Endothelial cell of hepatic sinusoid (primary cell): ENCODE measurements around the gene PSPN.
"Not testable (repeated sequence)": the region's sequence is repeated elsewhere in the genome, so short reads cannot be mapped to it uniquely, and the experiment has no call there.

Experiments
- in situ Hi-C: cut with HindIII; loops from 2 replicates; pipeline ENCODE4 v1.10.0; 2017; ENCODE audit warnings: low sequenced_read_pairs

PSPN gene

DNA sequence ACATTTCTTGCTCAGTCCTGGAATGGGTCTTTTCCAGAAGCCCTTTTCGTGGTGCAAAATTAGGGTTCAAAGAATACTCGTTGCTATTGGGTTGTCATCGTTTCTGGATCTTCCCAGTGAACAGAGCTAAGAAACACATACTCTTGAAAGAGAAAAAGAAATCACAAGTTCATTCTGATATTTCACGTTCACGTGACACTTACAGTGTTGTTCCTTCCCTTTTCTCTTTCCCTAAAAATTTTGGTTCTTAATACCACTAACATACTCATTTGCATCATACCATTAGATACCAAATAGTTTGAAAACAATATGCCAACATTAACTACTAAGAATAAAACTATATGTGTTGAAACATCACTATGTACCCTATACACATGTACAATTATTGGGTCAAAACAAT, 30.7 kb upstream of the PSPN start:
- in situ Hi-C loops: no loop called here

DNA sequence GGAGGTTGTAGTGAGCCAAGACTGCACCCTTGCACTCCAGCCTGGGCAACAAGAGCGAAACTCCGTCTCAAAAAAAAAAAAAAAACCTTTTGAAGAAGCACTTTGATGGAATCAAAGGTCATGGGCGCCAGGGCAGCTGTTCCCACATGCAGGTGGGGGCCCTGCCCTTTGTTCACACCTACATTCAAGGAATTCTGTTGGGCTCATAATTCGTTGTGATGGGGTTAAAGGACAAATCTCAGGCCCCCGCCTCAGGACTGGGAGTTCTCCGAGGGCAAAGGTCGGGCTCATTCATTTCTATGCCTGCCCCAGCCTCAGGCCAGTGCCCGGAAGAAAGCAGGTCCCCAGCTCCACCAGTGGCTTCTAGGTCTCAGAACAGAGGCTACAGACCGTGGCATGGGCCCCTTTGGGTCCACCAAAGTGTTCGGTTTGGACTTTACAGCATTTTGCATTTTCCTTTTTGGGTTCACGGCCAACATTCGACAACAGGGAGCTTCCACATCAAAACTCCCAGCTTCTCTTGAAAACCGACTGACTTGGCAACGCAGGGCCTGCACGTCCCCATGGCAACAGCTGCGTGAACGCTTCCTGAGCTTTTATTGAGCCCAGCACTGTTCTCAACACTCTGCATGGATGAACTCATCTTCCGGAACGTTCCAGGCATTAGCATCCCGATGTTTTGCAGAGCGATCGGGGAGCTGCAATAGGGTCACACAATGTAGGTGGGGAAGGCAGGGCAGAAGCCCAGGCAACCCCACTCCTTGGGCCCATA, 27.3 kb upstream of the PSPN start:
- in situ Hi-C loops: no loop called here

DNA sequence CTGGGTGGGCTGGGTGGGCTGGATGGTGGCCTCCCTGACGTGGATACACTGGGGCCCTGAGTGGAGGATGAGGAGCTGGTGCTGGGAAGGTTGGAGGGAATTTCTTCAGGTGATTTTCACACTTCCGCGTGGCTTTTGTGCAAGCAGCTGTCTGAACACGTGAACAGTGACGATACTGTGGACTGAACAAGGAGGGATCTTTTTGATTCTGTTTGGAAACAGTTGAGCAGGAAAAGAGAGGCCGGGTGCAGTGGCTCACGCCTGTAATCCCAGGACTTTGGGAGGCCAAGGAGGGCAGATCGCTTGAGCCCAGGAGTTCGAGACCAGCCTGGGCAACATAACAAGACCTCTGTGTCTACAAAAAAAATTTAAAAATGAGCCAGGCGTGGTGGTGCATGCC, 26.3 kb upstream of the PSPN start:
- in situ Hi-C loops: no loop called here

DNA sequence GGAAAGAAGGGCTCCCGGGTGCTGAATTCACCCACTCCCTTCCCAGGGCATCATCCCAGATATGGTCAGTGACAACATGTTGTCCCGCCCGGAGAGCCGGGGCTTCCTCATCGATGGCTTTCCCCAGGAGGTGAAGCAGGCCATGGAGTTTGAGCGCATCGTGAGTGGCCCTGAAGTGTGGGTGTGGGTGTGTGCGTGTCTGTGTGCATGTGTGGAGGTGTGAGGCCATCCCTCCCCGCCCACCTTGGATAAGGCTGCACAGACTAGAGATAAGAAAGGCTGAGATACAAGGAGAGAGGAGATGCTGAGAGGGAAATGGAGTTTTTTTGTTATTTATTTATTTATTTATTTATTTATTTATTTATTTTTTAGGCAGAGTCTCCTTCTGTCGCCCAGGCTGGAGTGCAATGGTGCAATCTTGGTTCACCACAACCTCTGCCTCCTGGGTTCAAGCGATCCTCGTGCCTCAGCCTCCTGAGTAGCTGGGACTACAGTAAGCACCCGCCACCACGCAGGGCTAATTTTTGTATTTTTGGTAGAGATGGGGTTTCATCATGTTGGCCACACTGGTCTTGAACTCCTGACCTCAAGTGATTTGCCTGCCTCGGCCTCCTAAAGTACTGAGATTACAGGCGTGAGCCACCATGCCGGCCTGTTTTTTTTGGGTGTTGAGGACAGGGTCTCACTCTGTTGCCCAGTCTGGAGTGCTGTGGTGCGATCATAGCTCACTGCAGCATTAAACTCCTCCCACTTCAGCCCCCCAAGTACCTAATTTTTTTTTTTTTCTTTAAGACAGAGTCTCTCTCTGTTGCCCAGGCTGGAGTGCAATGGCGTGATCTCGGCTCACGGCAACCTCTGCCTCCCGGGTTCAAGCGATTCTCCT, 24.6 kb upstream of the PSPN start:
- in situ Hi-C loops: not testable (repeated sequence)

DNA sequence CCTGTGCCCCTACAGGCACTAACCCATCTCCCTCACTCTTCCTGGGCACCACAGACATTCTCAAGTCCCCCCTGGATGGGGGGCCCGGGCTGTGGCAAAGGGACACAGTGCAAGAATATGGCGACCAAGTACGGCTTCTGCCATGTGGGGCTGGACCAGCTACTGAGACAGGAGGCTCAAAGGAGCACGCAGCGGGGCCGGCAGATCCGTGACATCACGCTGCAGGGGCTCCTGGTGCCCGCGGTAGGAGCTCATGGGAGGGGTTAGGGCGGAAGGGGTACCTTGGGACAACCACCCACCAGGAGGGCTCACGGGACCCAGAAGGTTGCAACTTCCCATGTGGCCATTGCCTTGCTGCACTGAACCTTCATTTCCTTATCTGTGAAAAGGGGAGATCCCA, 20.6 kb upstream of the PSPN start:
- in situ Hi-C loops: no loop called here

DNA sequence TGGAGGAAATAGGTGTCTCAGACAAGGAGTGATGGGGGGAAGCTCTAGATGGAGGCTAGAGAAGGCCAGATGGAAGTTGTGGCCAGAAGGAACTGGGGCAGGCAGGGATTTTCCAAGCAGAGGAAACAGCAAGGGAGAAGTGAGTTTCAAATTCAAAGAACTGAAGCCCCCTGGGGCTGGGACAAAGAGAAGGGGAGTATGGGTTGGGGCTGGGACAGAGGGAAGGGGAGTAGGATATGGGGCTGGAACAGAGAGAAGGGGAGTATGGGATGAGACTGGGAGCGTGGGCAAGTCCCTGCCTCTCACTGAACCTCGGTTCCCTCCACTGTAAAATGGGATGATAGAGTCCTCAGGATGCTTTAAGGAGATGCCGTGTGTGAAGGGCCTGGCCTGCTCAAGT, 19.1 kb upstream of the PSPN start:
- in situ Hi-C loops: no loop called here

DNA sequence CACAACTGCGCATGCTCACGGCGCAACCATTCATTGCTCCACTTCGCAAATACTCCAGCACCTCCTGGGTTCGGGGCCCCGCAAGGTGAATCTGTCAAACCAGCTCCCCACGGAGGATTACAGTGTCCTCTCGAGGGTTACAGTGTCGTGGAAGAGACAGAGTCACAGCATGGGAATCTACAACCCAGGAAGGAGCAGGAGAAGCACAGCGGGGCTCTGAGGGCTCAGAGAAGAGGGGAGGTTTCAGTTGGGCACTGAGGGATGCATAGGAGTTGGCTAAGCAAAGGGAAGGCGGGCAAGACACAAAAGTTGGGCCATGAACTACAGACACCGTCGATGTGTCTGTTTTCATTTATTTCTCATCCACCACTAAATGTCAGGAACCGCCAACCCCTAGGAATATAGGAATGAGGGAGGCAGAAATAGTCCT, 18.3 kb upstream of the PSPN start:
- in situ Hi-C loops: no loop called here

DNA sequence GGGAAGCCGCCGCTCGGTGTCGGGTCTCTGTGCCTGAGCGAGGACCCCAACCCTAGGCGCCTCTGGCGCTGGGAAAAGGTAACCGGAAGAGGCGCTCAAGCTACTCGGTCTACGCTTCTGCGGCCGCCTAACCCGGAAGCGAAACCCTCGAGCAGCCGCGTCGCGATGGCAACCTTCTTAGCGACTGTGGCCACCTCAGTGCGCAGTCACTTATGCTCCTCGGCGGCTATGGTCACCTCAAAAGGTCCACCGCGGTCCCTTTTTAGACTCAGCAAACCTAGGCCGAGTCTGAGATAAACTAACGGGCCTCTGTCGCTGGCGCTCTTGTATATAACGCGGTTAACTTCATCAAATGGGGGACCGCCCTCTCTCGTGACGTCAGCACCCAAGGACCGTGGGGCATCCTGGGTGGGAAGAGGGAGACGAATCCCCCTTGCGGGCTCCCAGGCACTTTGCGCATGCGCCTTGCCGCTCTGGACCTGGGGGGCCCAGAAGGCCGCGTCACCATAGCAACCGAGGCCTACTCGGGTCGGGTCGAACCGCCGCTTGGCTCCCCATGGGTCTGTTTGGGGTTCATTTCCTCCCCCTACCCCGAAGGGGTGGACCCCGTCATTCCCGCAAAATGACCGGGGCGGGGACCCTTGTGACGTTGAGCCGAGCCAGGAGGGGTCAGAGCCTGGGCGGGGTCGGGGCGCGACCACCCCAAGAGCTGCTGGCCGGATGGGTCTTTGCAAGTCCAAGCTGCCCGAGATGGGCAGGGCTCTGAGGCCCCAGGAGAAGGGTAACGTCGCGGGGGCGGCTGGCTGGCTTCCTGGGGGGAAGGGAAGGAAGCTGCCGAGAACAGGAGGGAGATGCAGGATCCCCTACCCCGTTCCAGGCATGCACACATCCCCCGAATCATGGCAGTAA, 17.6 kb upstream of the PSPN start, which contains the start of gene GTF2F1:
Gene GTF2F1 (minus strand): TSS at position 91 of the 909 bp plus-strand sequence. CDS start 169 bp downstream, outside the sequence.
- in situ Hi-C loops: no loop called here

DNA sequence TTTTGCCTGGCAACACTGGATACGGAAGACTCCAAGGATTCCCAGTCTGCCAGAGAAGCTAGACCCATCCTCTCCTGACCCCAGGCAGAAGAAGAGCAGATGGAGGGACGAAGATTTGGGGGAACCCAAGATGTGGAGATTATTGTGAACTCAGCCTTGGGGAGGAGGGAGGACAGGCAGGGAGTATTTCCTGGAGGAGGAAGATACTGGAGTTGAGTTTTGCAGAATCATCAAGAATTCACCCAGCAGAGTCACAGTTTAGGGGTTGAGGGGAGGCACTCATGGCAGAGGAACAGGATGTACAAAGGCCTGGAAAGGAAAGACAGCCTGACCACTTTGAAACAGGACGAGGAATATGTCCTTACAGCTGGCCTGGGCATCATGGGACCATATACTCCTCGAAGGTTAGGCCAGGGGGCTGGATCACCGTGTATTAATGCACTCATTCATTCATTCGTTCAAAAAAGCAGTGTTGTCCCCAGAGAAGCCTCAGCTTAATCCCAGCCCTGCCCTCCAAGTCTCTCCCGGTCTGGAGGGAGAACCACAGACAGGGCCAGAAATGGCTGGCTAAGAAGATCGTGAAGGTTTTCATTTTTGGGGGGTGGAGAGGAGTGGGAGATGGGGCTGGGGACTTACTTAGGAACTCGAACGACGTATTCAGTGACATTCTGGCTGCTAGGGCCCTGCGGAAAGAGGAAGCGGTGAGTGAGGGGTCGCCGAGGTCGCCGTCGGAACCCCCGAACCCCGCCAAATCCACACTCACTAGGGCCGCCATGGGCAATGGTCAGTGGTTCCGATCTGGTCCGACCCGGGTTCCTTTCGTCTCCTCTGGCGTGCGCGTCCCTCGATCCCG, 16.7 kb upstream of the PSPN start:
- in situ Hi-C loops: no loop called here

DNA sequence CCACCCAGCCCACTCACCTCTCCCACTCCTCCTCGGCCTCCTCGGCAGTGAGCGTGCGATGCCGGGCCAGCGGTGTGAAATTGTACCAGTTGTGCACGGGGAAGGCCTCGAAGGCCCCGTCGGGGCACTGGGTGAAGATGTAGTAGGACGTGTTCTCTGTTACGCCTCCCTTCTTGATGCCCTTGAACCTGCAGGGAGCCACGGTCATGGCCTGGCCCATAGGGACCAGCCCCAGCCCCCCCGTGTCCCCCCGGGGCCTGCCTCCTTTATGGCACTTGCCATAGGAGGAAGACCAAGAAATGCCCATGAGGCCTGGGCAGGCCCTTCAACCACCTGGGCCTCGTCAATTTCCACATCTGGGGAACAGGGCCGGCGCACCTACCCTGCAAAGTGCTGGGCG, 11.6 kb upstream of the PSPN start:
- in situ Hi-C loops: no loop called here

DNA sequence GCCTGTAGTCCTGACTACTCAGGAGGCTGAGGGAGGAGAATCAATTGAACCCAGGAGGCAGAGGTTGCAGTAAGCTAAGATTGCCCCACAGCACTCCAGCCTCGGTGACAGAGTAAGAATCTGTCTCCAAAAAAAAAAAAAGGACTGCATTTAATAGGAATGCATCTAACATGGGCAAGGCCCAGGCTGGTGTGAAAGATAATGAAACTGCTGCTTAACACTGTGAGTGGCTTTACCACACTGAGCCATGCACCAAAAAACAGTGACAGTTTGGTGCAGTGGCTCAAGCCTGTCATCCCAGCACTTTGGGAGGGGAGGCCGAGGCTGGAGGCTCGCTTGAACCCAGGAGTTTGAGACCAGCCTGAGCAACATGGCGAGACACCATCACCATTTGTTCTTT, 8.6 kb upstream of the PSPN start:
- in situ Hi-C loops: no loop called here

DNA sequence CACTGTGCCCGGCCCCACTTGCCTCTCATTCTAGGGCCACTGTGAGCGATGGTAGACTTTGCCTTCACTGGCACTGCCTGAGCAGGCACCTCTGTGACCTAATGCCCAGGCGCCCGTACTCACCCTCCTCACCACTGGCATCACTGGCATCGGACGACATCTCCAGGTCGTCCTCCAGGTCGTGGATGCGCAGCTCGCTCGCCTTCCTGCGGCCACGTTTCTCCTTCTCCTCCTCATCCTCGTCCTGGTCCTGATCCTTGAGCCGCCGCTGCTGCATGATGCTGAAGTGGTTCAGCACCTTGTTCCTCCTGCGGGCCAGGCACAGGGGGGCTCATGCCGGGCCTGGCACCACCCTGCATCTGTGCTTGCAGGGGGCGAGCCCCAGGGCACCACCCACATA, 7.5 kb upstream of the PSPN start:
- in situ Hi-C loops: no loop called here

DNA sequence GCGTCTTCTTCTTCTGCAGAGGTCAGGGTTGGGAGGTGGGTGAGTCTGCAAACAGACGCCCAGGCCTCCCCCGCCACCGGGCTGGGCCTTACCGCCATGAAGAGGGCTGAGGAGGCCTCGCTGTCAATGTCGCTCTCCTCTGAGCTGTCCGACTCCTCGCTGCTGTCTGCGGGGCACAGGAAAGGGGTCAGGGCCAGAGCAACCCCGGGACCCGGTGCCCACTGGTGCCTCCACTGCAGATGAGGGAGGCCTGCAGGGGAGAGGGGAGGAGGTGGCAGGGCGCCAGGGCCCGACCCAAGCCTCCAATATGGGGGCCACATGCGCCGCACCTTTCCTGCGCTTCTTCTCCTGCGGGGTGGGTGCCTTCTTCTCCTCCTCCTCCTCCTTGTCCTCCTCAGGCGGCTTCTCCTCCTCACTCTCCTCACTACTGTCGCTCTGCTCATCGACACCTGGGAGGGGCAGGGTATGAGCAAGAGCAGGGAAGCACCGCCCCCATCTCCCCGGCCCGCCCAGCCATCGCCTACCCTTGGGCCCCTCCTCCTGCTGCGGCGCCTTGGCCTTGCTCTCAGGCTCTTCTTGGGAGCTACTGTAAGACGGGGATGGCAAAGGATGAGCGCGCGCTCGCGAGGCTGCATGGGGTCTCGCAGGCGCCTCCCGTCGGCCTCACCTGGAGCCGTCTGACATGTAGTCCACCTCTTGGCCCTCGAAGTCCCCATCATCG, 5.5 kb upstream of the PSPN start:
- in situ Hi-C loops: no loop called here

DNA sequence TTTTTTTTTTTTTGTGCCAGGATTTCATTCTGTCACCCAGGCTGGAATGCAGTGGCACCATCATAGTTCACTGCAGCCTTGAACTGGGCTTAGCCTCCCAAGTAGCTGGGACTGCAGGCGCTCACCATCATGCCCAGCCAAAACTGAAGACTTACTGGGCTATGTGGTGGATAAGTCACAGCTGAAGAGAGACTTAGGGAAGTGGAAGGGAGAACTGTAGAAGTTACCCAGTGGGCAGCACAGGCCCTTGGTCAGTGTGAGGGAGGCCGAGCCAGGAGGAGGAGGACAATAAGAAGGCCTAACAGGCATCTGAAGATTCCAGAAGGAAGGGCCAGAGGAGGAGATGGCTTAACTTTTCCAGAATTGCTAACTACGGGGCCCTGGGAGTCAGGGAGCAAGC, 4.0 kb upstream of the PSPN start:
- in situ Hi-C loops: no loop called here

DNA sequence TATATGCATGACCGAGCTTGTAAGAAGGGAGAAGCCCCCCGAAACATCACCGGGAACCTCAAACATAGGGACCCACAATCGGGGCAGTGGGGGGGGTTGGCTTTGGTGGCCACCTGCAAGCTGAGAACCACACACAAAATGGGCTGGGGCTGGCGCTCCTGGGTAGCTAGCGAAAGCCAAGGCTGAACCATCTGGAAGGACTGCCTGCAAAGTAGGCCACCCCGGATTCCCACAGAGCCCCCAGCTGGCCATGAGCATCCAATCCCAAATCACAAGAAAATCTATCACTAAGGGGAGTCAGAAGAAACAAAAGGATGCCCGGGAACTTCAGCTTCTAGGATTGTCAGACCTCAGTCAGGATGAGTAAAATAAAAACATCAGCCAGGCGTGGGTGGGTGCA, 2.8 kb upstream of the PSPN start:
- in situ Hi-C loops: no loop called here

DNA sequence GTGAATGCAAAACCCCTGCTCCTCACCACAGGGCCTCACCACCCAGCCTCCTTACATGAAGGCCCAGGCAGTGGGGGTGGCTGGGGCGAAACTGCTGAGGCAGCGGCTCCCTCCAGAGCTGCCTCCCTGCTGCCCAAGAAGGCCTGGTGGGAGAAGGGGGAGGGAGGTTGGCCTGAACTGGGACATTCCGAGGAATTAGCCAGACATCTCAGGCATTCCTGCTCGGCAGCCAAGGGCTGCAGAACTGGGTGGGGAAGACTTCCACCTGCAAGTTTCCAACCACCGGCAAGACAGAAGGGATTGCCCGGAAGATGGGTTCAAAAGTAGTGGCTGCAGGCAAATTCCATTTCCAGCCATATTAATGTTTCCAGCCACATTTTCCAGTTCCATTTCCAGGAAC, 2.3 kb upstream of the PSPN start:
- in situ Hi-C loops: no loop called here

DNA sequence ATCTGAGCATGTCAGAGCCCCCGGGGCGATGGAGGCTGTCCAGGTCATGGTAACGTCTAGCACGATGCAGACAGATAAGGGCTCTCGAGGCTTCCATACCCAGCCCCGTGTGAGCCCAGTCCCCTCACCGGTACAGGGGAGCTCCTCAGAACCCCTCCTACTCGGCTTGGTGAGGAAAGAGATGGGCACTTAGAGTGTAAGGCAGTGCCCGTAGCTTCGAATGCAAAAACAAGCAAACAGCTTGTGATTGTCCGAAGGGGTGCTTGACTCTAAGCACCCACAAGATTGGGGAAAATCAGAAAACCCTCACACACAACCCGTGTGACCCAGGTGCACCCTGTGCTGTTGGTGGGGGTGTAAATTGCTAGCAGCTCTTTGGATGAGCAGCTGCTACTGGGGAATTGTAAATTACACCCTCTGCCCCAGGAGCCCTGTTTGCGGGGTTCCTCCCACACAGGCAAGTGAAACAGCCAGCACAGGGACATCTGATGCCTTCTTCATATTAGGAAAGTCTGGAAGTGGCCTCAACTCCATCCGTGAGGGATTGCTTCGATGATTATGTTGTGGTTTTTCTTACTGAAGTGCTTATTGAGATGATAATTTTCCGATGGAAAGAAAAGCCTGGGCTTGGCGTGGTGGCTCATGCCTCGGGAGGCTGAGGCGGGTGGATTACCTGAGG, 918 bp upstream of the PSPN start:
- in situ Hi-C loops: no loop called here

DNA sequence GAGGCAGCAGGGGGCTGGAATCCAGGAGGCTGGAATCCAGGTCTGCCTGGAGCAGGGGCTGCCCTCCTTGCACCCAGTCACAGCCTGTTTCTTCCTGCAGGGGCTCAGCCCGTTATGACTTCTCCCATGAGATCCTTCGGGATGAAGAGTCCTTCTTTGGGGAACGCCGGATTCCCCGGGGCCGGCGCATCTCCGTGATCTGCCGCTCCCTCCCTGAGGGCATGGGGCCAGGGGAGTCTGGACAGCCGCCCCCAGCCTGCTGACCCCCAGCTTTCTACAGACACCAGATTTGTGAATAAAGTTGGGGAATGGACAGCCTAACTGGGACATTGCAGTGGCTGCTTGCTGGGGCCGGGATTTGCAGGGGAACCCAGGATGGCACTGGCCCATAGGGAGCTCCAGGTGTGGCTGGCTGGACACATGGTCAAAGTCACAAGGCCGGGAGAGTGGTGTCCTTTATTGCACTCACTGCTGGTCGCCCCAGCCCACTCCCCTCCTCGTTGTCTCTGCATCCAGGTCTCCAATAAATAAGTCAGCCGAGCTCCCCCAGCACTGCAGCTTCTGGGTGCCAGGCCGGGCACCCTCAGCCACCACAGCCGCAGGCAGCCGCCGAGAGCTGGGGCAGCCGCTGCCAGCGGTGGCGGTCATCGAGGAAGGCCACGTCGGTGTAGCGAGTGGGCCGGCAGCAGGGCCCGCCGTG, 872 bp downstream of the PSPN start:
- in situ Hi-C loops: no loop called here
